Body of pancreas (tissue), 4 donors: Measurements from ENCODE around the gene LSP1. TPM values are rescaled to one million over a fixed set of nuclear protein-coding genes. Genes with fewer than 3 reads are reported as not detected.
A peak's percentile ranks its signal among the peaks of the same experiment; 100 is the strongest.

Experiments
- ATAC-seq: fragments of 150-250 bp; one replicate; pipeline ENCODE4 v1.9.1; 2016
- DNase-seq, 4 donors: peaks; one replicate each; pipeline ENCODE4 v3.0.0-alpha.2; 2019
- H3K27ac ChIP-seq, 4 donors: fragments of 200-600 bp; sonication (generic); 1 replicate in 3 of 4; 2 replicates in 1 of 4; pipeline versions ENCODE4 v1.5.1 to v1.6.1; 2016 to 2019; ENCODE audit warnings: mild to moderate bottlenecking in 1 of 4, mixed read lengths in 1 of 4, moderate library complexity in 1 of 4
- H3K27me3 ChIP-seq, 2 donors: fragments of 200-600 bp; sonication (generic); one replicate each; pipeline ENCODE4 v1.6.0; 2016; ENCODE audit warnings: mild to moderate bottlenecking in 1 of 2
- H3K36me3 ChIP-seq, 2 donors: fragments of 200-600 bp; sonication (generic); replicated peaks in 1 of 2; 2 replicates each; pipeline ENCODE4 v1.5.1; 2016; ENCODE audit warnings: low read depth in 2 of 2; ENCODE audit not compliant: insufficient read depth in 1 of 2
- H3K4me1 ChIP-seq: fragments of 200-600 bp; sonication (generic); one replicate; pipeline ENCODE4 v1.6.0; 2016
- H3K4me3 ChIP-seq, 2 donors: fragments of 200-600 bp; sonication (generic); 1 replicate in 1 of 2; 2 replicates in 1 of 2; pipeline ENCODE4 v1.5.1; 2016 to 2019
- H3K9me3 ChIP-seq, 3 donors: fragments of 200-600 bp; sonication (generic); 1 replicate in 2 of 3; 2 replicates in 1 of 3; pipeline ENCODE4 v1.5.1; 2016
- CTCF ChIP-seq, 7 experiments: fragments of 450-650 bp in 4 of 7; fragments of 200-600 bp in 3 of 7; sonication (generic) in 3 of 7; IDR thresholded peaks; one replicate each; pipeline ENCODE4 v1.5.1; 2016 to 2019; ENCODE audit warnings: antibody characterized with exemption in 7 of 7
- POLR2A ChIP-seq, 3 donors: fragments of 450-650 bp; IDR thresholded peaks; one replicate each; pipeline ENCODE4 v1.6.1; 2016; ENCODE audit warnings: antibody characterized with exemption in 3 of 3, mild to moderate bottlenecking in 2 of 3
- WGBS, 2 donors: methylation state at CpG; one replicate each; pipeline ENCODE4 v1.1.5; 2017; 5-methylcytosine and 5-hydroxymethylcytosine counted together
- intact Hi-C: fragments of 100-400 bp; cut with DNase I; formaldehyde crosslinking; loops from one replicate; pipeline ENCODE4 v1.15.1; 2023
- total RNA-seq, 2 donors: library from RNA; depleted of rRNA; stranded (reverse); fragments of >200 nt; gene quantifications; one replicate each; pipeline ENCODE4 v1.1.0, GENCODE V29; 2016

The LSP1 gene
- total RNA-seq, 2 donors from 2014 or later, result 9.9 to 11.5 TPM

- no peak for TF ChIP-seq CTCF (IDR thresholded peaks at IDR 0.05)
- TF ChIP-seq POLR2A (IDR thresholded peaks at IDR 0.05), result no peak
- peaks cover 33% of the 10 kb centered on the region for H3K4me1 ChIP-seq
- WGBS, 2 donors, result 83 to 87% methylated on average over 29 of the region's 30 CpGs
- no peaks in the 10 kb centered on the region for H3K9me3 ChIP-seq
- intact Hi-C loops, result no loop called here
- DNase-seq (peak in 1 of 4 donors; percentile 48), ATAC-seq (no peak)
- no peaks in the 10 kb centered on the region for H3K27me3 ChIP-seq
- no peaks in the 10 kb centered on the region for H3K36me3 ChIP-seq
- H3K4me3 ChIP-seq, result no peak overlapping the region
- peak overlapping the region in 1 of 4 donors; percentile 83 for H3K27ac ChIP-seq
Measured at GRCh38 chr11:1864831-1865665, 12.2 kb downstream of the LSP1 start.

- ATAC-seq (no peak), DNase-seq (no peak)
- Histone ChIP-seq H3K27ac (no peak overlapping the region), H3K36me3 (no peaks in the 10 kb centered on the region), H3K4me1 (peaks cover 44% of the 10 kb centered on the region), H3K9me3 (no peaks in the 10 kb centered on the region), H3K4me3 (no peak overlapping the region), H3K27me3 (no peaks in the 10 kb centered on the region)
- TF ChIP-seq CTCF (IDR thresholded peaks at IDR 0.05), result no peak
- no peak for TF ChIP-seq POLR2A (IDR thresholded peaks at IDR 0.05)
- intact Hi-C loops, result no loop called here
- WGBS, 2 donors, result 94 to 97% methylated on average over 3 to 8 of the region's 8 CpGs
Measured at GRCh38 chr11:1866226-1866625, 13.3 kb downstream of the LSP1 start.

GRCh38 chr11:1866776-1867175, 13.9 kb downstream of the LSP1 start:
- DNase-seq (no peak), ATAC-seq (no peak)
- peaks cover 45% of the 10 kb centered on the region for H3K4me1 ChIP-seq
- no peaks in the 10 kb centered on the region for H3K27me3 ChIP-seq
- intact Hi-C loops, result no loop called here
- H3K27ac ChIP-seq, result no peak overlapping the region
- H3K4me3 ChIP-seq, result no peak overlapping the region
- no peaks in the 10 kb centered on the region for H3K9me3 ChIP-seq
- TF ChIP-seq POLR2A (IDR thresholded peaks at IDR 0.05), result no peak
- no peak for TF ChIP-seq CTCF (IDR thresholded peaks at IDR 0.05)
- no peaks in the 10 kb centered on the region for H3K36me3 ChIP-seq
- WGBS, 2 donors, result 80 to 83% methylated on average over 4 to 13 of the region's 15 CpGs

GRCh38 chr11:1867381-1867780, 14.5 kb downstream of the LSP1 start:
- intact Hi-C loops, result no loop called here
- no peak overlapping the region for H3K4me3 ChIP-seq
- H3K4me1 ChIP-seq, result peaks cover 43% of the 10 kb centered on the region
- no peaks in the 10 kb centered on the region for H3K36me3 ChIP-seq
- TF ChIP-seq CTCF (IDR thresholded peaks at IDR 0.05) (no peak), POLR2A (IDR thresholded peaks at IDR 0.05) (no peak)
- ATAC-seq, result no peak
- 64 to 75% methylated on average over 2 to 8 of the region's 8 CpGs for WGBS, 2 donors
- DNase-seq, result no peak
- no peak overlapping the region for H3K27ac ChIP-seq
- H3K9me3 ChIP-seq, result no peaks in the 10 kb centered on the region
- no peaks in the 10 kb centered on the region for H3K27me3 ChIP-seq
